Measurements from ENCODE around the gene LDLR.
"Not testable (repeated sequence)": the region's sequence is repeated elsewhere in the genome, so short reads cannot be mapped to it uniquely, and the experiment has no call there.

LDLR gene

GRCh38 chr19:11176466-11177193 lies 87.4 kb downstream of the LDLR start:
- no peak for DNase-seq

GRCh38 chr19:11177592-11177991 lies 88.3 kb downstream of the LDLR start:
- DNase-seq, result no peak

- DNase-seq, result not testable (repeated sequence)
These were observed 89.8 kb downstream of the LDLR start for GRCh38 chr19:11179145-11179465.

- DNase-seq, result no peak
These were observed 90.5 kb downstream of the LDLR start for GRCh38 chr19:11179716-11180297.

DNA sequence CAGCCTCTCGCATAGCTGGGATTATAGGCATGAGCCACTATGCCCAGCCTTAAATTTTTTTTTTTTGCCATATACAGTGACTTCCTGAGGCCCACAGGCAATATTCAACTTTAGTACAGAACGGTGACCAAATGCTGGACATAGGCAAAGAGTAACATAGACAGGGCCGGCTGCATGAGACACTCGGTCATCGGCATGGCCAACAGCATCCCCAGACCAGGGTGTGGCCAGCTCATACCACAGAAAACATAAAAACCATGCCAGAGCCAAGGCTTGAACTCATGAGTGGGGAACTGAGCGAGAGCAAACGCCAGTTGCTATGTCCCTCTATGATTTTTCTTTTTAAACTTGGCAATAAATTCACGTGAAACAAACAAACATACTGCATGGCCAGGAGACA lies 91.1 kb downstream of the LDLR start:
- DNase-seq, result no peak

GRCh38 chr19:11180975-11181374 lies 91.7 kb downstream of the LDLR start:
- not testable (repeated sequence) for DNase-seq

DNA sequence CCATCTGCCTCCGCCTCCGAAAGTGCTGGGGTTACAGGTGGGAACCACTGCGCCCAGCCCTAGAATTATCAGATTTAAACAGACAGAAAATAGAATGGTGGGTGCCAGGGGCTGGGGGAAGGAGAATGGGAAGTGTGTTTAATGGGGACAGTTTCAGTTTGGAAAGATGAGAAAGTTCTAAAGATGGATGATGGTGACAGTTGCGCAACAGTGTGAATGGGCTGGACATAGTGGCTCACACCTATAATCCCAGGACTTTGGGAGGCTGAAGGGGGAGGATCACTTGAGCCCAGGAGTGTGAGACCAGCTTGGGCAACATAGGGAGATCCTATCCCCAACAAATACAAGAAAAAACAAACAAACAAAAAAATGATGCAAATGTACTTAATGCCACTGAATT lies 92.2 kb downstream of the LDLR start:
- DNase-seq, result no peak
